GM19238 (cell line): ENCODE measurements around the gene SMAD4.
"Not testable (repeated sequence)": the region's sequence is repeated elsewhere in the genome, so short reads cannot be mapped to it uniquely, and the experiment has no call there.

Experiments used
- DNase-seq: peaks from one replicate; pipeline ENCODE4 v3.0.0; 2011; ENCODE audit warnings: low spot score; ENCODE audit not compliant: insufficient read length

The SMAD4 gene

DNA sequence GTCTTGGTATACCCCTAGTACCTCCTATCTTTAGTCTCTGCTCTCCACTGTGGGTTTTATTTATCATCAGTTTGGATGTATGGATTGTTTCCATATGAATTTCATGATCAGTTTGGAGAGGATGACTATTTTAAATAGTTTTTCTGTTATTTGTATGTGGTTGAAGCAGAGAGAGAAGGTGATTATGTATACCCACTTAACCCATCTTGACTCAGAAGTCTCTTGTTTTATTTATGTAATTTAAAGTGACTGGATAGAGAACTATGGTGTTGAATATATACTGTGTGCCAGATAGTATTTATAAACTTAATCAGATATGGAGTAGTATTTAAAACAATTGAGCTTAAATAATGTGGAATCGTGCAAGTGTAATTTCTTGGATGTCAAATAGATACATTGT is 39.9 kb downstream of the SMAD4 start:
- DNase-seq: no peak

DNA sequence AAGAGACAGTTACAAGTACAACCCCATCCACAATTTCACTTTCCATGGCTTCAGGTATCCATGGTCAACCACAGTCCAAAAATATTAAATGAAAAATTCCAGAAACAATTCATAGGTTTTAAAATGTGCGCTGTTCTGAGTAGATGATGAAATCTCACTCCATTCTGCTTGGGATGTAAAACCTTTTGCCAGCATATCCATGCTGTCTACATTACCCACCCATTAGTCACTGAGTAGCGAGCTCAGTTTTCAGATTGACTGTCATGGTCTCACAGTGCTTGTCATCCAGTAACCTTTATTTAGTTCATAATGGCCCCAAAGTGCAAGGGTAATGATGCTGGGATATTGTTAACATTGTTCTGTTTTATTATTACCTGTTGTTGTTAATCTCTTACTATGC is 40.5 kb downstream of the SMAD4 start:
- DNase-seq: no peak

DNA sequence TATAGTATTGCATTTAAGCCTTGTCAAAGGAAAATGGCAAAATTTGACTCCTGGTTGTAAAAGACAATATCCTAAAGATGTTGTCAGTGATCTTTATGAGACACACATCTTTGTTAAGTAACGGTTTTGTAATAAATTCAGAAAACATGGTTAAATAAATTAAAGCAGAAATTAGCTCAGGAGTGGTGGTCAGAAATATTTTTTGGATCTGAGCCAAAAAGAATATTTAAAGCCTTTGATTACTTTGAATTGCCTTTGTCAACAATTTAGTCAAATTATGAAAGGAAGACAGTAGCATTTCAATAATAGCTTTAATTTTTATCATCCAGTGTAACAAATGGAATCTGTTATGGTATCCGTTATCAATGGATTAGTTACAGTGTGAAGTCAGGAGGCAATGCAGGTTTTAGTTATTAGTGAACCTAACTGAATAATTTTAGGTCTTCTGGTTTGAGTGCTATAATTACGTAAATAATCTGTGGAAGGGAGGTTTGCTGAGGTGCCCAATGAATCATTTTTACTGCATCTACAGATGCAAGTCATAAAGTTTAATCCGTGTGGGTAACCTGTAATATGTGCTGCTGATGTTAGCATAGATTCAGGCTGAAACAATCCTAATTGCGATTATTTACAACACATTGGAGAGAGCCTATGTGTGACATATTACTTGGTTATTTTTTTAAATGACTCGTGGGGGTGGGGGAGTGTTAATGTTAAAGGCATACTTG is 42.7 kb downstream of the SMAD4 start:
- DNase-seq: no peak

DNA sequence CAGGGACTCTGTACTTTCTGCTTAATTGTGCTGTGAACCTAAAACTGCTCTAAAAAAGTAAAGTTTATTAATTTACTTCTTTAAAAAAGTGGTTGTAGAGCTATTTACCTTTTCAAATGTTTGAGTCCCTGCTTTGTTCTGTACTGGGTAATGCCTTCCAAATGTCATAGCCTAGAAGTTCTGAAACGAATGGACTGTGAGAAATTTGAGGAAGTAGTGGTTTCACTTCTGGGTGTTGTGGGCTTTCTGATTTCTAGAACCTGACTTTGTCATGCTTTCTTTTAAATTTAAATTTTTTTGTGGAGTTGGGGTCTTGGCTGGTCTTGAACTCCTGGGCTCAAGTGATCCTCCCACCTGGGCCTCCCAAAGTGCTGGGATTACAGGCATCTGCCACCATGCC is 44.6 kb downstream of the SMAD4 start:
- DNase-seq: no peak

DNA sequence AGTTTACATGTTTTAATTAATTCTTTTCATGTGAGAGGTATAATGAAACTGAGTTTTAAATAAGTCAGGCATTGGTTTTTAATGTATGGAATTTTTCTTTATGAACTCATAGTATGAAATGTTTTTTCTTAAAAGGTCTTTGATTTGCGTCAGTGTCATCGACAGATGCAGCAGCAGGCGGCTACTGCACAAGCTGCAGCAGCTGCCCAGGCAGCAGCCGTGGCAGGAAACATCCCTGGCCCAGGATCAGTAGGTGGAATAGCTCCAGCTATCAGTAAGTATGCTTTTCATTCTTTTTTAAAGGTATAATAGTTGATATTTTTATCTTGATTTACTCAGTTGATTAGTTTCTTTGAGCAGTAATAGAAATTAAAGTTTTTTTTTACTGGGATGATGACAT is 46.5 kb downstream of the SMAD4 start:
- DNase-seq: no peak

DNA sequence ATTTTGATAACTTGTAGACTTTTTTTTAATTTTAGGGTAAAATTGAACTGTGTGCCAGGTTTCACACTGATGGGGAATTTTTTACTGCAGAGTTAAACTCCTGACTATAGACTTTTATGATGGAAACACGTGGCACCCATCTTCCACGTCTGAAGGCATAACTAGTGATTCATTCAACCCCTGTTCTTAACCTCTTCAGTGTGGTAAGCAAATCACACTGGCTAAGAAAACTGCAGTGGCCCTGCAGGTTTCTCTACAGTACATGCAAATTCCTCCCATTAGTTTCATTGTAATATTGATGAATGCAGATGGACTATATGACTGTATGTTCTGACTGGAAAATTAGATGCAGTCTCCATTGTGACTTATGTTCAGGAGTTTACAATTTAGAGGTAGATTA is 47.2 kb downstream of the SMAD4 start:
- no peak for DNase-seq

DNA sequence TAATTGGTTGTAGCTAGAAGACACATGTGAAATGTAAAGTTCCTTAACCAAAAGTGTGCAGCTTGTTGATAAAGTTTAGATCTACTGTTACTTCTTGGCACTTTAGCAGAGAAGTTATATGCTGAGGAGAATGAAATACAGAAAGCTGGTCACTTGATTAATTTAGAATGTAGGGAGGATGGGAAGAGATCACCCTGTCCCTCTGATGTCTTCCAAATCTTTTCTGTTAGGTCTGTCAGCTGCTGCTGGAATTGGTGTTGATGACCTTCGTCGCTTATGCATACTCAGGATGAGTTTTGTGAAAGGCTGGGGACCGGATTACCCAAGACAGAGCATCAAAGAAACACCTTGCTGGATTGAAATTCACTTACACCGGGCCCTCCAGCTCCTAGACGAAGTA is 48.0 kb downstream of the SMAD4 start:
- no peak for DNase-seq

DNA sequence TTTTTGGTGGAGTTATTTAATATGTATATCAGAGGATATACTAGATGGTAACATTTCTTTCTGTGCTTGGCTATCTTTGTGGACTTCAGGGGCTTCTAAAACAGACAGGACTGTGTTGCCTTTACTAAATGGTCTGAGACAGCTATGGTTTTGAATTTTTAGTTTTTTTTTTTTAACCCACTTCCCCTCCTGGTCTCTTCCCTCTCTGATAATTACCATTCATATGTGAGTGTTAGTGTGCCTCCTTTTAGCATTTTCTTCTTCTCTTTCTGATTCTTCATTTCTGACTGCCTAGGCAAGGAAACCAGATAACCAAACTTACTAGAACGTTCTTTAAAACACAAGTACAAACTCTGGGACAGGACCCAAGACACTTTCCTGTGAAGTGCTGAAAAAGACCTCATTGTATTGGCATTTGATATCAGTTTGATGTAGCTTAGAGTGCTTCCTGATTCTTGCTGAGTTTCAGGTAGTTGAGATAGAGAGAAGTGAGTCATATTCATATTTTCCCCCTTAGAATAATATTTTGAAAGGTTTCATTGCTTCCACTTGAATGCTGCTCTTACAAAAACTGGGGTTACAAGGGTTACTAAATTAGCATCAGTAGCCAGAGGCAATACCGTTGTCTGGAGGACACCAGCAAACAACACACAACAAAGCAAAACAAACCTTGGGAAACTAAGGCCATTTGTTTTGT is 52.7 kb downstream of the SMAD4 start:
- no peak for DNase-seq

DNA sequence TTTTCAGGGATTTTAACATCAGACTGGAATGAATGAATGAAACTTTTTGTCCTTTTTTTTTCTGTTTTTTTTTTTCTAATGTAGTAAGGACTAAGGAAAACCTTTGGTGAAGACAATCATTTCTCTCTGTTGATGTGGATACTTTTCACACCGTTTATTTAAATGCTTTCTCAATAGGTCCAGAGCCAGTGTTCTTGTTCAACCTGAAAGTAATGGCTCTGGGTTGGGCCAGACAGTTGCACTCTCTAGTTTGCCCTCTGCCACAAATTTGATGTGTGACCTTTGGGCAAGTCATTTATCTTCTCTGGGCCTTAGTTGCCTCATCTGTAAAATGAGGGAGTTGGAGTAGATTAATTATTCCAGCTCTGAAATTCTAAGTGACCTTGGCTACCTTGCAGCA is 53.4 kb downstream of the SMAD4 start:
- no peak for DNase-seq

DNA sequence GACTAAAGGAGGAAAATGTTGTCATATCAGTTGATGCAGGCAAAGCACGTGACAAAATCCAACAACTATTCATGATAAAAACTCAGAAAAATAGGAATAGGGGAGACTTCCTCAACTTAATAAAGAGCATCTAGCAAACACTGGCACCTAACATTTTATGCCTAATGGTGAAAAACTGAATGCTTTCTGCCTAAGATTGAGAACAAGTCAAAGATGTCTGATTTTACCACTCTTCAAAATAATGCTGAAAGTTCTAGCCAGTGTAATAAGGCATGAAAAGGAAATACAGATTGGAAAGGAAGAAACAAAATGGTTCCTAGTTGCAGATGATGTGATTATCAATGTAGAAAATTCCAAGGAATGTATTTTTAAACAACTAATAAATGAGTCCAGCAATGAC is 58.4 kb downstream of the SMAD4 start:
- no peak for DNase-seq

DNA sequence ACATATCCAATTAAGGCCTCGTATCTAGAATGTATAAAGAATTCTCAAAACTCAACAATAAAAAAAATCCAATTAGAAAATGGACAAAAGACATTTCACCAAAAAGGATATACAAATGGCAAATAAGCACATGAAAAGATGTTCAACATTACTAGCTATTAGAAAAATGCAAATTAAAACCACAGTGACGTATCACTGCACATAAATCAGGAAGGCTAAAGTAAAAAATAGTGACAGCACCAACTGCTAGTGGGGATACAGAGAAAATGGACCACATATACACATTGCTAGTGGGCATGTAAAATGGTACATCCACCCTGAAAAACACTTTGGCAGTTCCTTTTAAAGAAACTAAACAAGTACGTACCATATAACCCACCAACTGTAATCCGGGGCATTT is 59.7 kb downstream of the SMAD4 start:
- no peak for DNase-seq

DNA sequence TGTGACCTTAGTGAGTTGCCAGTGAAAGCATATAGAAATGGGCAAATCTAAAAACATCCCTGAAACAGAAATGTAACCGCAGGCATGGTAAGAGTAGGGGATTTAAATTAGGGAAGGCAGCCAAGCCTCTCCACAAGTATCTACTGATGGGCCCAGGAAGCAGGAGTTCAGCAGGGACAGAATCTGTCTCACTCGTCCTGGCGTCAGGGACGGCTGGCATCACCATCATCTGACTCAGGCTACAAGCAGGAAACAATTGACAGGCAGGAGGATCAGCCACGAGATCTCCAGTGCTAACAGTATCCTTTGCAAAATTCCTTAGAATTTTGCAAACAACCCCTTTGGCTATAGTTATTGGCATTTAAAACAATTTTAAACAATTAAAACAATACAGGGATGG is 61.3 kb downstream of the SMAD4 start:
- DNase-seq: no peak

DNA sequence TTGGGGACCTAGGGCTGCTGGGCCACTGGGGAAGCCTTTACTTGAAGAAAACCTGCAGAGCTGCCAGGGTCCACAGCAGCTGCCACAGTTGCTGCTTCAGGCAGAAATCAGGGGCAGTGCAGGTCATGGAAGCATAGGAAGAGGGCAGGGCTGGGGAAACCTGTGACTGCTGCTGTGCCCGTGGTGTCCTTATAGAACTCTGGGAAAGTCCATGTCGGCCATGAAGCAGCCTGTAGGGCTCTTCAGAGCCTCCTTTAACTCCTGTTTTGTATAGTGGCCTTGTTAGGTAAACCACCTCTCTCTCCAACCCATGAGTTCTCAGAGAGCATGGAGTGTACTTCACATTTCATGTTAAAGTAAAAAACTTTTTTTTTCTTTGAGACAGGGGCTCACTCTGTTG is 62.1 kb downstream of the SMAD4 start:
- no peak for DNase-seq

DNA sequence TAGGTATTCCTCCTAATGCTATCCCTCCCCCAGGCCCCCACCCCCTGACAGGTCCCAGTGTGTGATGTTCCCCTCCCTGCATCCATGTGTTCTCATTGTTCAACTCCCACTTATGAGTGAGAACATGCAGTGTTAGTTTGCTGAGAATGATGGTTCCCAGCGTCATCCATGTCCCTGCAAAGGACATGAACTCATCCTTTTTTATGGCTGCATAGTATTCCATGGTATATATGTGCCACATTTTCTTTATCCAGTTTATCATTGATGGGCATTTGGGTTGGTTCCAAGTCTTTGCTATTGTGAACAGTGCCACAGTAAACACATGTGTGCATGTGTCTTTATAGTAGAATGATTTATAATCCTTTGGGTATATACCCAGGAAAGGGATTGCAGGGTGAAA is 63.0 kb downstream of the SMAD4 start:
- not testable (repeated sequence) for DNase-seq

DNA sequence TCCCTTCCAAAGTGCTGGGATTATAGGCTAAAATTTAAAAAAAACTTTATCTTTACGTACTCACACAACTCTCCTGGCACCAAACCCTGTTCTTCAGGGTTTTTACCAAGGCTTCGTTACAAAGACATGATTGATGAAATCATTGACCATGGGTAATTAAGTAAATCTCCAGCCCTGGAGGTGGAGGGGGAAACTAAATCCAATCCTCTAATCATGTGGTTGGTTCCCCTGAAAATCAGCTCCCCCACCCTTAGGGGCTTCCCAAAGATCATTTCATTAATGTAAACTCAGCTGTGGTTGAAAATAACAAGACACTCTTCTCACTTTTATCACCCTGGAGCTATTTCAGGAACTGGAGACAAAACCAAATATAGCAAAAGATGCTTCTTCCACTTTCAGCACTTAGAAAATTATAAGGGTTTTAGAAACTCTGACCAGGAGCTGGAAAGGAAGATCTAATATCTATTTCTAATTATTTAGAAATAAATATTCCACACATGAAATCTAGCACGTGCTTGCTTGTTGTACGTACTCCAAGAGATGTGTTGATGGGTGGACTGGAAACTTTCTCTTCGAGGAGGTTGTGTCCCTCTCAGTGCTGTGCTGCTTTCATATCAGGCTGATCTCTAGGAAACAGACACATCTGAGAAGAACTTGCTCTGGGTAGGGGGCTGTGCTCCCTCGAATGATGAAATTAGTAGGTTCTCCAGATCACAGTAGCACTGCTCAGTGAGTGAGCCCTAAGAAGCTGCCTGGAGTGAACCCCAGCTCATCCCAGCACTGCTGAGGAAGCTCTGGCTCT is 67.2 kb downstream of the SMAD4 start:
- DNase-seq: no peak

DNA sequence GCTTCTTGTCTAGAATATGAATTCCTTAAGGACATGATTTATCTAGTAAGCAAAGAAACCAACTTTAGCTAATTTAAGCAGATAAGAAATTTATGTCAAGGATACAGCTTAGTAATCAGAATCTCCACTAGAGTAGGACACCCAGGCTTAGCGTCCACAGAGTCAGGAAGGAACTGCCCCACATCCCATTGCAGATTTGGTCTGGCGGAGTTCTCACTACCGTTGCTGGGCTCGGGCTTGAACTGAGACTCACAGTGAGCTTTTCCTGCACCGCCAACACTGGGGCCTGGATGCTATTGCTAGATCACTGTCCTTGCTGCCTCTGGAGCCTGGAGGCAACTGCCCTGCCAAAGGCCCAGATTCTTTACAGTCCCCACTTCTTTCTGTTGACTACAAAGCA is 68.1 kb downstream of the SMAD4 start:
- DNase-seq: no peak

DNA sequence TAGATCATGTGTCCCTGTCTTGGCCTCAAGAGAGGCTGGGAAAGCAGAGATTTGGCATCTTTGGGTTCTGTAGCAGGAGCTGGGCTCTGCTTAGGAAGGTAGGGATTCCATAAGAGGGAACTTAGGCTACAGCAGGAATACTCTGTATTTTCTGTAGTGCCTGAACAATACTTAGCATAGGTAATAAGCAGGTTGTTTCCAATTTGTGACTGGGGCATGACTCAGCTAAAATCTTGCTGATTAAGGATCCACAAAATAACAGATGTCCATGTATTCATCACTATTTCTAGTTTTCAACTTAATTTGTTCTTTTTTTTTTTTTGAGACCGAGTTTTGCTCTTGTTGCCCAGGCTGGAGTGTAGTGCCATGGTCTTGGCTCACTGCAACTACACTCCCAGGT is 68.5 kb downstream of the SMAD4 start:
- no peak for DNase-seq

DNA sequence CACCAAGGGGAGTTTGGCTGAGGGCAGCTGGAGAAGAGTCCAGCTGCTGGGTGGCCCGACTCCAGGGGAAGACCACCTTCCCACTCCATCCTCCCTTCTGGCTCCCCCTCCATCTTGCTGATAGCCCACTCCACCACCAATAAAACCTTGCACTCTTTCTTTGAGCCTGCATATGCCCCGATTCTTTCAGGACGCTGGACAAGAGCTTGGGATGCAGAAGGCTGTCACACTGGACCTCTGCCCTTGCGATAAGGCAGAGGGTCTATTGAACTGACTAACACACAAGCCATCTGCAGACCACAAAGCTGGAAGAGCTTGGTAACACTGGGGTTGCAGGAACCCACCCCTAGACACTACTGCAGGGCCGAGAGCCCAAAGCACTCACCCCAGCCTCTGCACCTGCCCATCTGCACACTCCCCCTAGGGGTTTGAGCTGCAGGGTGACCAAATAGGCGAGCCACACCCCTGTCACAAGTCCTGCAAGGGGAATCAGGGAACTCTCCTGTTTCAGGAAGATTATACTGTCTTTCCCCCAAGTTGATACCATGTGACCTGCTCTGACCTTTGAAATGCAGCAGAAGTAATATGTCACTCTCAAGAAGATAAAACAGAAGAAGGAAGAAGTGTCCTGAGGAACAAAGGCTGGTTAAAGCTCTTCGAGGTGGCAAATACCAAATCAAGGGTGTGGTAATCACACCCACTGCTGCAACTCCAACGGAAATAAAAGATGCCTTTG is 70.5 kb downstream of the SMAD4 start:
- DNase-seq: no peak

DNA sequence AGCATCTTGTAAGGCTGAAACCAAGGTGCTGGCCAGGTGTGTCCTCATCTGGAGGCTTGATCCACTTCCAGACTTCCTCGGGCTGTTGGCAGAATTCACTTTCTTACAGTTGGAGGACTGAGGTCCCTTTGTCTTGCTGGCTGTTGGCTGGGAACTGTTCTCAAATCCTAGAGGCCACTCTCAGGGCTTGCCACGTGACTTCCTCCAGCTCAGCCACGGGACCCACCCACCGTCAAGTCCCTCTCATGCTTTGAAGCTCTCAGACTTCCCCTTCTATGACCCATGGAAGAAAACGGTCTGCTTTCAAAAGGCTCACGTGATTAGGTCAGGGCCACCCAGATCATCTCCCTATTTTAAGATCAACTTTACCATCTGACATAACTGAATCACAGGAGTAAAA is 77.1 kb downstream of the SMAD4 start:
- DNase-seq: no peak

DNA sequence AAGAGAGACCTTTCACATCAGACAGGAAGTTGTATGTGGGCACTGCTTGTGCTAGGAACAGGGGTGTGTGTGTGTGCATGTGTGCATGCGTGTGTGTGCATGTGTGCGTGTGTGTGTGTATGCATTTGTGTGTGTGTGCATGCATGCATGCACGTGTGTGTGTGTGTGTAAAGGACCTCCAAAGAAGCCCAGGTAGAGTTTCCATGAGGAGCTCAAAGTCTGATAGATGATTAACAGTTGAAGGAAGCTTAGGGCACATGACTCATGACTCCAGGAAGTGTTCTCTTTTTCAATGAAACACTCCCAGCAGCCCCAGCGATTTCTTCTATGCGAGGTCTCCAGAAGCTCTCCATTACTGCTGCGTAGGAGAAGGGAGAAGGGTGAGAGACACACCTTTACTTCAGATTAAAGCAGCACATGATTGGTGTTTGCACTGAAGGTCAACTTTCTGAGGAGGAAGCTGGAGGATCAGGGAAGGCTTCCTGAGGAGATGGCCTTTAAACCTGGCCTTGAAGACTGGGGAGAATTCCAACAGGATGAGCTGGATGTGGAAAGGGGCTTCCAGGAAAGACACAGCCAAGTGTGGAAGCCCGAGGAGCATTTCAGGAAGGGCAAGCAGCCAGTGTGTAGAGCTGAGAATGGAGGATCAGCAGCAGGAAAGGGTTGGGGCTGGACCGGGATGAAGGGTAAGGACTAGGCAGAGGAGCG is 77.7 kb downstream of the SMAD4 start:
- DNase-seq: no peak

DNA sequence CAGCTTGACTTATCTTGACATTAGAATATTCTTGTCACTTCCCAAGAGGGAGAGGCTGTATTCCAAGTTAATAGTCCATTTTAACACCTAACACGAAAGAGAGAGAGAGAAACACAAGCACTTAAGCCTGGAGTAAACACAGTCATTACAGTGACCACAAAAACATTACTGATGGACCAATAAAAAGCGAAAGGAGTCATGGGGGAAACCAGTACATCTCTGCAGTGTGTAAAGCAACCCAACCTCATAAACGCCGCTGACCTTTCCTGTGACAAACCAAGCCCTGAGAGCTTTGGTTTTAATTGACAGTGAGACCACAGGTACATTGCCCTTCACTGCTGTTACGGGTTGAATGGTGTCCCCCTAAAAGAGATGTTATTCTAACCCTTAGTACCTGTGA is 78.3 kb downstream of the SMAD4 start:
- no peak for DNase-seq
